ENCODE data around the gene SERPINA1. TPM values are rescaled to one million over a fixed set of nuclear protein-coding genes. Genes with fewer than 3 reads are reported as not detected.
"Not testable (repeated sequence)": the region's sequence is repeated elsewhere in the genome, so short reads cannot be mapped to it uniquely, and the experiment has no call there.

Gene SERPINA1
- total and polyA plus RNA-seq, 2 of the 13 experiments (the other 11 are each of a cell fraction or from before 2014, with no cell fraction given) = 3,266 to 11,015 TPM

GRCh38 chr14:94421316-94421715 is 32.9 kb upstream of the SERPINA1 start:
- DNase-seq (ENCODE audit: low spot score) (no peak), FAIRE-seq (no peak), ATAC-seq (no peak)
- Histone ChIP-seq H4K20me1 (ENCODE audit: insufficient read depth, low read length) (no peaks in the 10 kb centered on the region), H3K9ac (ENCODE audit: insufficient read depth, low read depth, low read length) (no peak overlapping the region), H3K27me3 (ENCODE audit: control insufficient read depth in 1 of 2, insufficient read depth in 2 of 2, low read length in 2 of 2) (no peaks in the 10 kb centered on the region), H3K79me2 (ENCODE audit: insufficient read depth, low read length) (no peaks in the 10 kb centered on the region), H3K4me2 (ENCODE audit: low read depth, low read length) (no peak overlapping the region), H3K4me1 (ENCODE audit: insufficient read depth, low read length) (peaks cover 17% of the 10 kb centered on the region), H3K4me3 (replicated peaks in 1 of 3; ENCODE audit: insufficient read depth in 1 of 3, low read depth in 2 of 3, low read length in 3 of 3) (no peak overlapping the region), H3K9me3 (ENCODE audit: low read length) (no peaks in the 10 kb centered on the region), H2AFZ (ENCODE audit: low read length) (no peak overlapping the region), H3K36me3 (replicated peaks in 1 of 2; ENCODE audit: control insufficient read depth in 1 of 2, insufficient read depth in 2 of 2, low read length in 2 of 2) (no peaks in the 10 kb centered on the region), H3K27ac (ENCODE audit: extremely low read length, insufficient read depth, low read length) (no peak overlapping the region)
- in situ Hi-C loops (cut with HindIII; ENCODE audit: extremely low pct_ligation_motif_present, low pct_unique_long_range_greater_than_20kb) (loop anchor here (10.0 kb wide), 1 partner anchor 263 kb away; no protein-coding TSS in a partner anchor), intact Hi-C loops (cut with micrococcal nuclease; ENCODE audit: unreplicated experiment) (loop anchor here (5.0 kb wide), 1 partner anchor 261 kb away; no protein-coding TSS in a partner anchor)
- no TSS peak for BruUV-seq (replicated peaks)
- TF ChIP-seq DBP (CRISPR knock-in tag; IDR thresholded peaks at IDR 0.05; ENCODE audit: not compliant biosample characterization) = no peak
- POLR2A ChIA-PET = interaction anchor here (1.2 kb wide), 1 partner anchor 33 kb away, joined by 5 read pairs; the partner anchor contains the start of gene SERPINA1
- CTCF ChIA-PET (ENCODE audit: low intra/inter-chr PET ratio, low total read pairs) = no interaction called here
- 41% methylated on average over 2 of the region's 2 CpGs for WGBS (ENCODE audit: low lambda C conversion rate)

- FAIRE-seq; in situ Hi-C loops (cut with HindIII; ENCODE audit: extremely low pct_ligation_motif_present, low pct_unique_long_range_greater_than_20kb); BruUV-seq (replicated peaks); H3K9me3 ChIP-seq (ENCODE audit: low read length); intact Hi-C loops (cut with micrococcal nuclease; ENCODE audit: unreplicated experiment); DNase-seq (ENCODE audit: low spot score); H2AFZ ChIP-seq (ENCODE audit: low read length); POLR2A ChIA-PET; H4K20me1 ChIP-seq (ENCODE audit: insufficient read depth, low read length); ATAC-seq; H3K27me3 ChIP-seq (ENCODE audit: control insufficient read depth in 1 of 2, insufficient read depth in 2 of 2, low read length in 2 of 2); H3K9ac ChIP-seq (ENCODE audit: insufficient read depth, low read depth, low read length); H3K4me3 ChIP-seq (replicated peaks in 1 of 3; ENCODE audit: insufficient read depth in 1 of 3, low read depth in 2 of 3, low read length in 3 of 3); CTCF ChIA-PET (ENCODE audit: low intra/inter-chr PET ratio, low total read pairs); H3K36me3 ChIP-seq (replicated peaks in 1 of 2; ENCODE audit: control insufficient read depth in 1 of 2, insufficient read depth in 2 of 2, low read length in 2 of 2); H3K27ac ChIP-seq (ENCODE audit: extremely low read length, insufficient read depth, low read length); H3K4me2 ChIP-seq (ENCODE audit: low read depth, low read length); H3K79me2 ChIP-seq (ENCODE audit: insufficient read depth, low read length): not testable (repeated sequence)
- H3K4me1 ChIP-seq (ENCODE audit: insufficient read depth, low read length) = peaks cover 30% of the 10 kb centered on the region
- WGBS (ENCODE audit: low lambda C conversion rate) = 67% methylated on average over 3 of the region's 3 CpGs
These were observed 29.2 kb upstream of the SERPINA1 start for GRCh38 chr14:94417497-94418205.
